Activated naive CD4-positive, alpha-beta T cell treated with anti-CD3 and anti-CD28 coated beads for 36 hours (primary cell): ENCODE results near the gene PALLD. TPM values are rescaled to one million over a fixed set of nuclear protein-coding genes. Genes with fewer than 3 reads are reported as not detected.
A peak's percentile ranks its signal among the peaks of the same experiment; 100 is the strongest.

Source experiments
- CTCF ChIA-PET: fragments of 350-600 bp; sonication (Branson Sonifier 250); formaldehyde crosslinking; loops from one replicate; lab custom pipeline; 2021; ENCODE audit warnings: antibody characterized with exemption; lab: Charles Lee
- DNase-seq: peaks from one replicate; pipeline ENCODE4 v3.0.0-alpha.2; 2020
- H3K27ac Mint-ChIP-seq: one replicate; pipeline ENCODE4 v1.8.0; 2021; ENCODE audit warnings: mild to moderate bottlenecking, mixed read lengths
- H3K27me3 Mint-ChIP-seq: one replicate; pipeline ENCODE4 v1.8.0; 2021; ENCODE audit warnings: low read depth, mixed read lengths
- H3K36me3 Mint-ChIP-seq: one replicate; pipeline ENCODE4 v1.8.0; 2021; ENCODE audit warnings: low read depth, mixed read lengths
- H3K4me1 Mint-ChIP-seq: one replicate; pipeline ENCODE4 v1.8.0; 2021; ENCODE audit warnings: low read depth, mixed read lengths
- H3K4me3 Mint-ChIP-seq: one replicate; pipeline ENCODE4 v1.8.0; 2021; ENCODE audit warnings: mild to moderate bottlenecking, moderate library complexity, mixed read lengths
- H3K9me3 Mint-ChIP-seq: one replicate; pipeline ENCODE4 v1.8.0; 2021; ENCODE audit warnings: mixed read lengths
- intact Hi-C: fragments of 100-400 bp; cut with micrococcal nuclease; formaldehyde crosslinking; loops from one replicate; pipeline ENCODE4 v1.15.1; 2023
- total RNA-seq, 2 experiments: library from RNA; stranded (reverse); gene quantifications; one replicate each; pipeline ENCODE4 v1.2.3, GENCODE V29; 2021

The PALLD gene
- total RNA-seq, 2 experiments from 2014 or later = 7.3 to 7.8 TPM

DNA sequence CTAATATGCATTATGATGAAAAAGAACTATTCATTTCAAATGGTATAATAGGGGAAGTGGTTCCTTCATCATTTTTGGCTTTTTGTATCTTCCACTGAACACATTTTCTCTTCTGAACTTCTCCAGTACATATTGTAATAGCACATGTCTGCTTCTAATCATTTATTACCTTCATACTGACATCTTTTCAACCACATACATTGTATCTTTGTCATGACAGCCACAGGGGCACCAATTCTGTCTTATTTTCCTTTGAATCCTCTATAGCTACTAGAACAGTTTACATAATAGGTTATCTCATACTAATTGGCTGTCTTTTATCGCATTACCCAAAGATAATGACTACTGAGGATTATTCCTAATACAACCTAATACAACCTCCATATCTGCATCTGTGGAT, 37.7 kb downstream of the PALLD start:
- no peak overlapping the region for H3K4me3 Mint-ChIP-seq

DNA sequence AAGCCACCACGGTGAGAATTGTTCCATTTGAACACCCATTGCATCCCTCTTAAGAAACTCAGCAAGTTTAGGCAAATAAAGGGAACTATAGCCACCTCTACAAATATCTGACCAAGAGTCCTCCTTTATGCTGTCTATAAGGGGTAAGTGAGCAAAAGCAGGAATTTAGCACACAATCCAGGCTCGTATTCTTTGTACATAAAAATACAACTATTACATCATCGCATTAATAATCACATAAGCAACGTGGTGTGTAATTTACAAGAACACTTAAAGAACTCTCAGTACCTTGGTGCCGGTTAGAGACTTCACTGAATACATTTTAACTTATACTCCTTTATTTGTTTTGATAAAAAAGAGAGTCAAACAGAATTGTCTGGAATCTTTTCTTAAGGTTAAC, 38.8 kb downstream of the PALLD start:
- intact Hi-C loops = no loop called here
- Mint-ChIP-seq H3K36me3 (no peaks in the 10 kb centered on the region), H3K27me3 (peaks cover 2% of the 10 kb centered on the region), H3K4me1 (peaks cover 7% of the 10 kb centered on the region), H3K27ac (no peak overlapping the region), H3K9me3 (no peaks in the 10 kb centered on the region), H3K4me3 (no peak overlapping the region)
- no peak for DNase-seq
- CTCF ChIA-PET = no interaction called here

More for the DNA sequence above, 37.7 kb downstream of the PALLD start:
- Mint-ChIP-seq H3K27ac (no peak overlapping the region), H3K9me3 (no peaks in the 10 kb centered on the region), H3K36me3 (no peaks in the 10 kb centered on the region), H3K27me3 (peaks cover 2% of the 10 kb centered on the region), H3K4me1 (no peaks in the 10 kb centered on the region)
- intact Hi-C loops = no loop called here
- DNase-seq = no peak
- CTCF ChIA-PET = no interaction called here

DNA sequence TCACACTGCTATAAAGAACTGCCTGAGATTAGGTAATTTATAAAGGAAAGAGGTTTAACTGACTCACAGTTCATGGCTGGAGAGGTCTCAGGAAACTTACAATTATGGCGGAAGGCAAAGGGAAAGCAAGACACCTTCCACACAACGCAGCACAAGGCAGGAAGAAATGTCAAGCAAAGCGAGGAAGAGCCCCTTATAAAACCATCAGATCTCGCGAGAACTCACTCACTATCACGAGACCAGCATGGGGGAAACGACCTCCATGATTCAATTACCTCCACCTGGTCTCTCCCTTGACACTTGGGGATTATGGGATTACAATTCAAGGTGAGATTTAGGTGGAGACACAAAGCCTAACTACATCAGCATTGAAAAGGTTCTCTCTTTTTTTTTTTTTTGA, 39.6 kb downstream of the PALLD start:
- Mint-ChIP-seq H3K9me3 (no peaks in the 10 kb centered on the region), H3K4me3 (no peak overlapping the region), H3K36me3 (no peaks in the 10 kb centered on the region), H3K27ac (no peak overlapping the region), H3K4me1 (peaks cover 9% of the 10 kb centered on the region), H3K27me3 (peaks cover 4% of the 10 kb centered on the region)
- no peak for DNase-seq
- CTCF ChIA-PET = no interaction called here
- intact Hi-C loops = no loop called here

DNA sequence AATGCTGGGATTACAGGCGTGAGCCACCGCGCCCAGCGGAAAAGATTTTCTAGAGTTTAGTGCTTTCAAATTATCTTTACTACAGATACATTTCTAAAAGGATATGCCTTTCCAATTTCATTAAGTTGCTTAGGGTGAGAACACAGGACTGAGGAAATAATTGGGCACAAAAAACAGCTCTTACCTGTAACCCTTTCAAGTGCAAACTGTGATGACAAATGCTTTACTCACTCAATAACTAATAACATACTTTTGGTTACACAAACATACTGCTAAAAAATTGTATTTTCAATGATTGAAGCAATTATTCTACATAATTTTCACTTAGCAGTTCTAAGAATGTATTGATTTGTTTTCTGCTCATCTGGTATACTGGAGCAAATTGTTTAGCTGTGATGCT, 40.2 kb downstream of the PALLD start:
- intact Hi-C loops = no loop called here
- H3K9me3 Mint-ChIP-seq = no peaks in the 10 kb centered on the region
- peaks cover 9% of the 10 kb centered on the region for H3K4me1 Mint-ChIP-seq
- DNase-seq = no peak
- no peak overlapping the region for H3K4me3 Mint-ChIP-seq
- H3K27ac Mint-ChIP-seq = no peak overlapping the region
- peaks cover 4% of the 10 kb centered on the region for H3K27me3 Mint-ChIP-seq
- H3K36me3 Mint-ChIP-seq = no peaks in the 10 kb centered on the region
- CTCF ChIA-PET = no interaction called here

DNA sequence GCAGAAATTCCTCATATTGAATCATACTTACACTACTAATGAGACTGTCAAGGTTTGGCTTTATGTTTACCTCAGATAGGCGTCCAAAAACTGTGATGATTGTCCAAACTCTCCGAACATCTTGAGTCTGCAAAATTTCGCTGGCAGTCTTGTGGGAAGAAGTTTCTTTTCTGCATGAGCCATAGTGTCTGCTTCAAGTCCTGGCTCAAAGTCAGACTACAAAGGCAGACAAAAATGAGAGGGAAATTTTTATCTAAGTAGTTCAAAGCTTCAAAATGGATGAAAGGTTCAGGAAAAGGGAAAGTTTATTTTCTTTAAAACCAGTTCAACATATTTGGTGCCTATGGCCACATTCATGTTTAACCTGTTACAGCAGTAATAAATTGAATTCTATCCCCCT, 40.7 kb downstream of the PALLD start:
- H3K4me1 Mint-ChIP-seq = peaks cover 9% of the 10 kb centered on the region
- no peaks in the 10 kb centered on the region for H3K9me3 Mint-ChIP-seq
- DNase-seq = no peak
- no peaks in the 10 kb centered on the region for H3K36me3 Mint-ChIP-seq
- CTCF ChIA-PET = interaction anchor here (0.6 kb wide), 1 partner anchor 11 kb away, joined by 3 read pairs; no protein-coding TSS in a partner anchor
- H3K27me3 Mint-ChIP-seq = peaks cover 4% of the 10 kb centered on the region
- H3K4me3 Mint-ChIP-seq = no peak overlapping the region
- H3K27ac Mint-ChIP-seq = no peak overlapping the region
- intact Hi-C loops = no loop called here

DNA sequence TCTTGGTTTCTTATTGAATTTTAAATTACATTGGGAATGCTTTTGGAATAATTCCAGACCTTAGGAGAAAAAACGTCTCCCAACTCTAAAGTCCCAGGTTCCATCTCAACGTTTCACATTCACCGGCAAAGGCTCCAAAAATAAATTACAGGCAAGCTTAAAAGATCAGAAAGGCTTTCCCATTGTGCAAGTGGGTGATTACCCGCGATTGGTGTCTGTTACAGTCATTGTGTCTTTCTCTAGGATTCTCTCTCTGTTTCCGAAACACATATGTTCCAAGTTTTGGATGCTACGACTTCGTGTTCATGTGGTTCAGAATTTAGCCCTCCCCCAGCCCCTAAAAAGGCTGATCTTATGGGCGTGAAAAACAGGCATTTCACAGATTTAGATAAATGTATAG, 41.8 kb downstream of the PALLD start:
- Mint-ChIP-seq H3K4me3 (no peak overlapping the region), H3K36me3 (no peaks in the 10 kb centered on the region), H3K9me3 (no peaks in the 10 kb centered on the region), H3K4me1 (peaks cover 9% of the 10 kb centered on the region), H3K27me3 (peaks cover 4% of the 10 kb centered on the region), H3K27ac (no peak overlapping the region)
- CTCF ChIA-PET = interaction anchor here (1.3 kb wide), 1 partner anchor 23 kb away, joined by 3 read pairs; no protein-coding TSS in a partner anchor
- DNase-seq = no peak
- intact Hi-C loops = no loop called here

DNA sequence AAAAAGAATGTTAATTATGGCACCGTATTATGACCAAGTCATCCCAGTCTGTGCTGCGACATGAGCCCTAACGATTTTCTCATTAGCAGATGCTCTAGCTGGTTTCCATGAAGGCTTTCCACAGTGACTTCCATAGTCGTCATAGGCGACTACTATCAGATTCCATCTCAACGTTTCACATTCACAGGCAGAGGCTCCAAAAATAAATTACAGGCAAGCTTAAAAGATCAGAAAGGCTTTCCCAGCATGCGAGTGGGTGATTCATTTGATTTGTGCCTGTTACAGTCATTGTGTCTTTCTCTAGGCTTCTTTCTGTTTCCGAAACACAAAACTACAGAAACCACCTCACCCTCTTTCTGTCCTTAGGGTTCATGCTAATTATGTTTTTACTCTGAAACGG, 43.2 kb downstream of the PALLD start:
- CTCF ChIA-PET = no interaction called here
- peak; percentile 31 for DNase-seq
- Mint-ChIP-seq H3K4me3 (no peak overlapping the region), H3K9me3 (no peaks in the 10 kb centered on the region), H3K36me3 (no peaks in the 10 kb centered on the region), H3K27ac (no peak overlapping the region), H3K27me3 (peaks cover 7% of the 10 kb centered on the region), H3K4me1 (peaks cover 9% of the 10 kb centered on the region)
- intact Hi-C loops = loop anchor here (1.0 to 2.0 kb wide), 3 partner anchors 17 to 59 kb away; partner anchors contain the start of gene DDX60L

DNA sequence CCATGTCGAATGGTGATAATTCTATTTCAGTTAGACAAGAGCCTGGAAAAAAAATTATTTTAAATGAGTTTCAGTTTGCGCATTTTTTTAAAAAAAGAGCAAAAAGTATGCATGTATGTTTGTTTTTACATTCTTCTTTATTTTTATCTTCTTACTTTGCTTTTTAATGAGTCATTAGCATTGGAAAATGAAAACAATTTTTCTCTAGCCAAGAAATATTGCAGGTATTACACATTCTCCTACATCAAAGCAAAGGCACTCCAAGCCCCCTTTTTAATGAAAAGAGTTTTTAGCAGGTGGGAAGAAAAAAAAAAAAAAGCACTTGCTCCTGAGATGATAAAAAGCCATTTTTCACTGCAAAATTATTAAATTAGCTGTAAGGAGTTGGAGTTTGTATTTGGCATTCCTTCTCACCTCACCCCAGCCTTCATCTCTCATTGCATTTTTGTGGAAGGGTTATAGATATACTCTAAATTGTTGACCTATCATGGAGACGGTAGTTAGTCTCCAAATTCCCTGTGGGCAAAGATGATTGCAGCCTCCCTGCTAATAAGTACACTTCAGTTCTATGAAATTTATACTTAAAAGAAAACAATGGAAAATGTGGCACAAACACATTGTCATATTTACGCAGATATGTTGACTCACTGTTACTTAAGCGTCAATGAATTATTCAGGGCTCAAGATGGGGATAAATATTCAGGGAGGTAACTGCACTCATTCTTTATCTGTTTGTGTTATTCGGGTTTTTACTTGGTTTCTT, 43.8 kb downstream of the PALLD start:
- CTCF ChIA-PET = interaction anchor here (0.6 kb wide), 1 partner anchor 12 kb away, joined by 3 read pairs; no protein-coding TSS in a partner anchor
- no peaks in the 10 kb centered on the region for H3K36me3 Mint-ChIP-seq
- no peak overlapping the region for H3K4me3 Mint-ChIP-seq
- intact Hi-C loops = loop anchor here (1.0 to 2.0 kb wide), 3 partner anchors 16 to 60 kb away; partner anchors contain the start of gene DDX60L
- peaks cover 7% of the 10 kb centered on the region for H3K27me3 Mint-ChIP-seq
- no peaks in the 10 kb centered on the region for H3K9me3 Mint-ChIP-seq
- H3K27ac Mint-ChIP-seq = no peak overlapping the region
- DNase-seq = no peak
- H3K4me1 Mint-ChIP-seq = peaks cover 9% of the 10 kb centered on the region

DNA sequence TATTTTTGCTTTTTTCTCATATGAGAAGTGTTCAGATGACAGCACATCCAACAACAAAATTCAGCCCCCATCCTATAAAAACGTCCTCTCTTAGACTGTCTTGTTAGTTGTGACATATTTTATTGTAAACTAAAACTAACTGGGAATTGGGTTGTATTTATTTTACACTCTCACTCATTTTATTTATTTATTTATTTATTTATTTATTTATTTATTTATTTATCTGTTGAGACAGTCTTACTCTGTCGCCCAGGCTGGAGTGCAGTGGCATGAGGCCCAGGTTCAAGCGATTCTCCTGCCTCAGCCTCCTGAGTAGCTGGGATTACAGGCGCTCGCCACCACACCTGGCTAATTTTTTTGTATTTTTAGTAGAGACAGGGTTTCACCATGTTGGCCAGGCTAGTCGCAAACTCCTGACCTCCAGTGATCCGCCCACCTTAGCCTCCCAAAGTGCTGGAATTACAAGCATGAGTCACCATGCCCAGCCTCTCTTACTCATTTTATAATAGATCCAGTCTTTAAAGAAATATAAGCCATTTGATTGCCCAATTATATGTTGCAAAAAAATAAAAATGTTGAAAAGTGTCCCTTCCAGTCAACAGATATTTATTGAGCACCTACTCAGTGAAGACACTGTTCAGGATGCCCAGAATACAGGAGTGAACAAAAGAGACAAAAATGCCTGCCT, 44.6 kb downstream of the PALLD start:
- CTCF ChIA-PET = interaction anchor here (0.6 kb wide), 1 partner anchor 13 kb away, joined by 3 read pairs; no protein-coding TSS in a partner anchor
- H3K27me3 Mint-ChIP-seq = peaks cover 5% of the 10 kb centered on the region
- peaks cover 9% of the 10 kb centered on the region for H3K4me1 Mint-ChIP-seq
- DNase-seq = no peak
- intact Hi-C loops = loop anchor here (2.0 kb wide), 2 partner anchors 15 to 61 kb away; partner anchors contain the start of gene DDX60L
- no peaks in the 10 kb centered on the region for H3K36me3 Mint-ChIP-seq
- H3K4me3 Mint-ChIP-seq = no peak overlapping the region
- H3K27ac Mint-ChIP-seq = no peak overlapping the region
- H3K9me3 Mint-ChIP-seq = no peaks in the 10 kb centered on the region

DNA sequence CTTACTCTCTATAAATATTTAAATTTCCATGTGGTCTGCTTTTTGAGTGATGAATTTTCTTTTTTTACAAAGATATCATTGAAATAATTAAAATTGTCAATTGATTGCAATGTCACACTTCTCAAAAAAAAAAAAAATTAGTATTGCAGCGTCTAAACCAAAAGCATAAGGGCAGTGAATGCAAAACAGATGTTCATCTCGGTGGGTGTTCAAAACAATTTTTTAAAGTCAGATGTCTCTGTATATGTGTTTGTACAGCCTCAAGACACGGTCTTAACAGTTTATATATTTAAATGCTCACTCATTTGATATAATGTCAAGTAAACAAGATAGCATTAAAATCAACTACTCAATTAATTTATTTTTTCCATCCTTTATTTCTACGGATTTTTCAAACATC, 52.3 kb downstream of the PALLD start:
- Mint-ChIP-seq H3K4me1 (peaks cover 4% of the 10 kb centered on the region), H3K27ac (no peak overlapping the region), H3K36me3 (no peaks in the 10 kb centered on the region), H3K4me3 (no peak overlapping the region), H3K9me3 (no peaks in the 10 kb centered on the region), H3K27me3 (peaks cover 2% of the 10 kb centered on the region)
- intact Hi-C loops = no loop called here
- CTCF ChIA-PET = no interaction called here
- no peak for DNase-seq

DNA sequence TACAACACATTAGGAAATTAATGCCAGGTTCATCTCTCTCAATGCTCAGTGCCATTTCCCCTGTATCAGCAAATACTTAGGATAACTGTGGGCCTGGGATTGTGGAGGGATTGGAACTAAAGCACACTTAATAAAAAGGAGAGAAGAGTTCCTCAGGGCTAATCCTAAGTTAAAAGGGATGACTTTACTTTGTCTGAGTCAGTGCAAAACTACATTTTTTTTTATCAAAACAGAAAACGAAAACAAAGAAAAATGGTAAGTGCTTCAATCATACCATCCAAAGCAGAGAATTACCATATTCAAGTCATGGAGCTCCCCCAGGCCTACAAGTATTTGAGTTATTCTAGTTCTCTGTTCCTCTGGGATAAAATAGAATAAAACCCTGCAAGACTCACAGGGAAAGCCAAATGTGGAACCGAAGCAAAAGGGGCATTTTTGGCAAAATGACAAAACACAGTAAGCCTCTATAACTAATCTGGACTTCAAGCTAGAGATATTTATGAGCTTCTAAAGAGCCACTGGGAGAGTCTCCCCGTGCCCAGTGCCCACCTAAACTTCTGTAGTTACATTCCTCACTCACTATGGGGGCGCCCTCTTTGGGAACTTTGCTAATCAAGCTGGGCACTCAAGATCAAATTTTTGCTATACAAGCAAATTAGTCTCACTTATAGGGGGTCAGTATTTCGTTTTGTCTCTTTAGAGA, 53.4 kb downstream of the PALLD start:
- no peaks in the 10 kb centered on the region for H3K27me3 Mint-ChIP-seq
- DNase-seq = no peak
- intact Hi-C loops = no loop called here
- no peaks in the 10 kb centered on the region for H3K36me3 Mint-ChIP-seq
- CTCF ChIA-PET = interaction anchor here (0.7 kb wide), 1 partner anchor 514 kb away, joined by 3 read pairs; no protein-coding TSS in a partner anchor
- H3K9me3 Mint-ChIP-seq = no peaks in the 10 kb centered on the region
- H3K4me3 Mint-ChIP-seq = no peak overlapping the region
- peaks cover 4% of the 10 kb centered on the region for H3K4me1 Mint-ChIP-seq
- no peak overlapping the region for H3K27ac Mint-ChIP-seq

DNA sequence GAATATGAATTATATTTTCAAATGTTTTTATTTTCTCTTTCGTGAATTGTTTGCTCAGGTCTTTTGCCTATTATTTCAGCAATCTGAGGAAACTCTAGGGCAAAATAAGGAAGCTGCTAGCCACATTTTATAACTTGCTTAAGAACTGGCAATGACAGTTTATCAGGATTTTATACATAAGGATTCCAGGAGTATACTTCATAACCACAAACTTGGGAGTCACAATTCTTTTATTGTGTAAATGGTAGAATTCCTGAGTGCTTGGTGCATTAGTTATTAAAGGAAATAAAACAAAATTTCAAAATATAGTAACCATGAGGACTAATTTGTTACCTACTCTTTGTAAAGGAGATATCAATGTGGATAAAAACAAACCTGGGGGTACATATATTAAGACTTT, 54.4 kb downstream of the PALLD start:
- Mint-ChIP-seq H3K4me3 (no peak overlapping the region), H3K9me3 (no peaks in the 10 kb centered on the region), H3K4me1 (peaks cover 4% of the 10 kb centered on the region), H3K27me3 (no peaks in the 10 kb centered on the region), H3K36me3 (no peaks in the 10 kb centered on the region), H3K27ac (no peak overlapping the region)
- intact Hi-C loops = no loop called here
- CTCF ChIA-PET = interaction anchor here (0.6 kb wide), 1 partner anchor 914 kb away, joined by 5 read pairs; no protein-coding TSS in a partner anchor
- DNase-seq = no peak
